RPMI7951 (cell line): ENCODE data around the gene SLC37A1. TPM values are rescaled to one million over a fixed set of nuclear protein-coding genes. Genes with fewer than 3 reads are reported as not detected.

Experiments
- DNase-seq: peaks from one replicate; pipeline ENCODE4 v3.0.0-alpha.2; 2012; ENCODE audit warnings: low read depth
- total RNA-seq: library from RNA; depleted of rRNA; stranded (reverse); fragments of >200 nt; shearing (Covaris generic); gene quantifications from 2 replicates; pipeline ENCODE4 v1.2.3, GENCODE V29; 2014

Gene SLC37A1
- total RNA-seq, 1 experiment from 2014 or later, result 0.24 TPM

DNA sequence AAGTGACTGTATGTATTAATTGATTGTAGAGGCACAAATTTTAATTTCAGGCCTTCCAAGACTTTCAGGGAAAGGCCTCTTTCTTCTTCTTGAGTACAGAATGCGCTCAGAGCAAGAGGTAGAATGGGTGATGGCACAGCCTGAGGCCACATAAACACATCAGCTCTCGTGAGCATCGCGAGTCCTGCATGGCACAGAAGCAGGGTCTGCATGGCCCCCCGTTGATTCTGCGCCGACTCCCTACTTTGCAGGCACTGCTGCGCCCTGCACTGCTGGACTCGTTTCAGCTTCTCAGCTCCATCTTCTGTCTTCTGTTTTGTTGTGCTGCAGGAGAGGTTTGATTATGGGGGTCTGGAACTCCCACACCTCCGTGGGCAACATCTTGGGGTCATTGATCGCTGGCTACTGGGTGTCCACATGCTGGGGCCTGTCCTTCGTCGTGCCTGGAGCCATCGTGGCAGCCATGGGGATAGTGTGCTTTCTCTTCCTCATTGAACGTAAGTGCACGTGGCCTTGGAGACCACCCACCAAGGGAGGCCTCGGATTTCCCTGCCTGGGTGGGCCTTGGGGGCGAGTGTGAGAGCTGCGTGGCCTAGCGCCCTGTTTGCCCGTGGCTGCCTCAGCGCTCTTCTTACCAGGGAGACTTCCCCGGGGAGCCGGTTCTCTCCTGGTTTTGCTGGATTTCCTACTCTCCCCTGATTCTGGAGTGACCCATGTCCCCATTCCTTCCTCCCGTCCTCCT lies 29.6 kb downstream of the SLC37A1 start:
- no peak for DNase-seq

GRCh38 chr21:42544544-42544943 lies 30.9 kb downstream of the SLC37A1 start:
- DNase-seq, result no peak

- no peak for DNase-seq
Observed at GRCh38 chr21:42545317-42545716, 31.7 kb downstream of the SLC37A1 start.

- no peak for DNase-seq
Observed at GRCh38 chr21:42545745-42546144, 32.1 kb downstream of the SLC37A1 start.

DNA sequence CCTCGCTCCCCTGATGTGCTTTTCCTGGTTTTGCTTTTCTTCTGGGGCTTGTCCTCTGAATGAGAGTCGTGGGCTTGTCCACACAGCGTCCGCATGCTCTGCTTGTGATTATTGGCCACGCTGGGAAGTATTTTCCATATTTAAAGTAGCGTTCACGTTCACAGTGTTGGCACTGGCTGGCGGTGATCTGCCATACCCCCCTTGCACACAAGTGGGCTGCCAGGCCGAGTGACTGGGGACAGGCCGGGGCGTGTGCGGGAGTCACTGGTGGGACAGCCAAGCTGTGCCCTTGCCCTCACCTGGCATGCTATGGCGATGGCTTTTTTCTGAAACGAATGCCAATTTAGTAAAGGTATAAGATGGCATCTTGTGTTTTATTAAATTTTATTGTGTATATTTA lies 32.8 kb downstream of the SLC37A1 start:
- DNase-seq, result no peak

- no peak for DNase-seq
Observed at GRCh38 chr21:42547001-42547905, 33.6 kb downstream of the SLC37A1 start.

DNA sequence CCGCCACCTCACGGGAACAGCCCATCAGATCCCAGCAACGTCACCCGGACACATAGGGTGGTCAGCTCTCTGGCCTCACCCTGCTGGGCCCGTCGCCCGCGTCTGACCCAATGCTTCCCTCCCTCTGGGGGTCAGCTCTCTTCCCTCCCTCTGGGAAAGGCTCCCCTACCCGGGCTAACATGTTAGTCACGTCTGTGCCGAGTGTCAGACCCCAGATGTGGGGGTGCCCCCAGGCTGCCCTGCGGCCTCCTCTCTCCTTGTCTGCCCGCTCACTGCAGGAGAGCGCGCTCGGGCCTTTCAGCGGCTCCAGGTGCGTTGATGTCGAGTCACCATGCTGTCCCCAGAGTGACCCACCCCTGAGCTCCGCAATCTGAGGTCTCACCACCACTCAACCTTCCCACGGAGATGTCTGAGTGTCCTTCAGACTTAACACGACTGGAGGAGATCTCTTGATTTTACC lies 34.3 kb downstream of the SLC37A1 start:
- no peak for DNase-seq

DNA sequence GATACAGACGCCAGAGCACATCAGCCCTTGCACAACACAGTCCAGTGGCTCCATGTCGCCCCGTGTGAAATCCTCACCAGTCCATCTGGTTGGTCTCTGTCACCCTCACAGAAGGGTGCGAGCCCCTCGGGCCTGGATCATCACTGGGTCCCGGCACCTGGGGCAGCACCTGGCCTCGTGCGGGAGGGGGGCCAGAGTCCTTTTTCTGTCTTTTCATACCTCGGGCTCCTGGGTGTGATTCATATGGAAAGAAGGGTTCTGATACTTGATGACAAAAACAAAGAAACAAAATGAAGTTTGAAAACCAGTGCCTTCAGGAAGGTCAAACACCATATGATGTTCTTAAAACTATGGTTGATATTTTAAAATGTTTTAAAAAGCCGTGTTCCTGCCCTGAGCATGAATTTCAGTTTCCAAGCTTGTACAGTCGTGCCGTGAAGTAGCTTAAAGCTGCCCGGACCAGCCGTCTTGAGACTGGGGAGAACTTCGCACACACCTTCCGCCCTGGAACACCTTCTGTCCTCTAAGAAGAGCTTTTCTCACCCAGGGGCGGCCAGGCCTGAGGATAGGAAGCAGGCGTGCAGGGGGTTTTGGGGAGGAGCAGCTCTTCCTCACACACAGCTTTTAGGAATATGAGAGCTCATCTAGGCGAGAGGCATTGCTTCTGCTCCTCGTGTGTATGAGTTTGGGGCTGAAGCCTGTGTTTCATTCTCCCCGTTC lies 35.2 kb downstream of the SLC37A1 start:
- DNase-seq, result no peak

DNA sequence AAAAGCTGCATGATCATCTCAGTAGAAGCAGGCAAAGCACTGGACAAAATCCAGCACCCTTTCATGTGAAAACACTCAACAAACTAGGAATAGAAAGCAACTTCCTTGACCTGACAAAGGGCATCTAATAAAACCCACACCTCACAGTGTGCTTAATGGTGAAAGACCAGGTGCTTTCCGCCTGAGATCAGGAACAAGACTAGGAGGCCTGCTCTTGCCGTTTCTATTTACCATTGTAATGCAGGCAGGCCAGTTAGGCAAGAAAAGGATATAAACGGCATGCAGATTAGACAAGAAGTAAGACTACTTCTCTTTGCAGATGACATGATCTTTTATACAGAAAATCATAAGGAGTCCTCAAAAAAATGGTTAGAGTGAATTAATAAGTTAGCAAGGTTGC lies 37.2 kb downstream of the SLC37A1 start:
- DNase-seq, result no peak

- no peak for DNase-seq
Observed at GRCh38 chr21:42552407-42553336, 39.0 kb downstream of the SLC37A1 start.

DNA sequence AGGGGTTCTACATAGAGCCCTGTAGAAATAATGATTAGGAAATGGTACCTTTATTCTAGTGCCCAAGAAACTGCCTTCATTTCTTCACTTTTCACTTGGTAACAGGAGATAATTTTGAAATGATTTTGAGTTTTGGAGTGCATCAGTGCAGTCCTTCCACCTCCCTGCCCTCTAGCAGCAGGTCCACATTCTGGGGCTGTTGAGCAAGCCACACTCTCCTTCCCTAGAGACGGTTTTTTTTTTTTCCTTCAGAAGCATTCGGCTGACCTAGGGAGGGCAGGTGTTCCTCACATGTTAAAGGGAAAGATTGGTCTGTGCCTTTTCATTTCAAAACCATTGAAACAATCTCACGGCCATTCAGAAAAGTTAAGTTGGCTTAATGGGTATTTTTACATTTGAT lies 39.8 kb downstream of the SLC37A1 start:
- no peak for DNase-seq

DNA sequence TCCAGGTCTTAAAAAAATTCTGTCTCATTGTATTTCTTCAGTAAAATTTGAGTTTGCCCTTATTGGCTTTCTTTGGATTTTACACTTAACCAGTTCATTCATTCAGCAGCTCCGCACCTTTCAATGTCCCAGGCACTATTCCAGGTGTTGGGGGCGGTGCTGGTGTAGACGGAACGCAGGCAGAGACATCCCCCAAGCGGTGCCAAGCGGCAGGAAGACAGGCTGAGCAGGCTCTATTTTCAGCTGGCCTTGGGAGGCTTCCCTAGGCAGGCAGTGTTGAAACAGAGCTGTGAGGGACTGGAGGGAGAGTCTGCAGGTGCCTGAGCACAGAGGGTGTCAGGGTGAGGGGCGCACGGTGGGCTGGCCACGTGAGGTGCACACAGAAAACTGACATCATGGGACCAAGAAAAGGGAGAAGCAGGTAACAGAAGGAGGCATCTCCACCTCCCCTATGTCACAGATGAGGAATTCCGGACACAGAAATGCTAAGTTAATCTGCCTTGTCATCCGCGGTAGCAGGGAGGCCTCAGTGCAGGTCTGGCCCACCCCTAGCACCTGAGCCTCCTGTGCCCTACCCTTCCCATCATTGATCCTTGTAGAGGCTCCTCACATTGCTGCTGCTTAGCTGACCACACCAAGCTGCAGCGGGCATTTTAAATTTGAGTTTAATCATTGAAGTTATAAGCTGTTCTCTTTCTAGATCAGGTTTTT lies 40.8 kb downstream of the SLC37A1 start:
- no peak for DNase-seq

- DNase-seq, result no peak
Observed at GRCh38 chr21:42555756-42556438, 42.2 kb downstream of the SLC37A1 start.

DNA sequence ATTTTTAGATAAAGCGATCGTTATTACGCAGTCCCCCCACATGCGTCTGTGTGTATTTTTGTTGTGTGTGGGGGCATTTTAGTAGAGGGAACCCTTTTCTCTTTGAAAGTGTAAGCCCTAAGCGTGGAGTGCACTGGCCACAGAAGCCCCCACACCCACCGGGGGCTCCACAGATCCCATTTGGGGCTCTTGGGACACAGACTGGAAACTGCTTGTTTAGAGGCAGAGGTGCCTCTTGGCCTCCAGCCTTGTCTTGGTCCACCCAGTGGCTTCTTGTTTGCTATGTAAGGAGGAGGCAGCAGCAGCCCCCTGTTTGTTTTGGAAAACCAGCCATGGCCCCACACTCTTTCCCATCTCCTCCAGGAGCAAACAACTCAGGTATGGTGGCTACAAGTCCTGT lies 42.8 kb downstream of the SLC37A1 start:
- DNase-seq, result no peak

DNA sequence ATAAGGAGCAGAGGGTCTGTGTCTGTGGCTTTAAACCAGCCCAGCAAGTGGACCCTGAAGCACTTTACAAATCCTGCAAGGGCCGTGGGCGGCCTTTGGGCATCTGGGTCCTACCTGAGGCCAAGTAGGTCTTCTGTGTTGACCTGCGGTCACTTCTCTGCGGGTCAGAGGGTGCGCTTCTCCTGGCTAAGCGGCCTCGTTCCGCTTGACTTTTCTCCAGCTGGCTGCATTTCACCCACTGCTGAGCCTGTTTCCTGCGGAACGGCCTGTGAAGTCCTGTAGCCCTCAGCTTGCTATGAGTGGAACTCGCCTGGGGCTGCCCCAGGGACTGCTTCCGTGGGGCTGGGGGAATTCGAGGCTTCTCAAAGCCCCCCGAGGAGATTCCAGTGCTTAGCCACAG lies 43.3 kb downstream of the SLC37A1 start:
- no peak for DNase-seq

- no peak for DNase-seq
Observed at GRCh38 chr21:42557420-42557819, 43.8 kb downstream of the SLC37A1 start.

DNA sequence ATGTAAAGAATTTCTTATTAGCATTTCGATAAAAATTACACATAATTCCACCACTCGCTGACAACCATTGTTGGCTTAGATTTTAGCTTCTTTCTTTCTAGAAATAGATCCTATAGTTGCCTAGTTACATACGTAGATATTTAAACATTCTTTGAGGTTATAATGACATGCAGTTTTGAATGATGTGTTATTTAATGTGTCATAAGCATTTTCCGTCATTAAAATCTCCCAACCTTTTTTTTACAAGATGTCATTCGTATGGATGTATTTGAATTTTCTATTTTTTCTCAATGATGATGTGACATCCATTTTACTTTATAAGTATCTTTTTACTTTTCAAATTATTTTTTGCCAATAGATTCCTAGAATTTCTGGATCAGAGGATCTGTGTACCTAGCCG lies 44.7 kb downstream of the SLC37A1 start:
- no peak for DNase-seq

- no peak for DNase-seq
Observed at GRCh38 chr21:42558846-42559245, 45.2 kb downstream of the SLC37A1 start.

DNA sequence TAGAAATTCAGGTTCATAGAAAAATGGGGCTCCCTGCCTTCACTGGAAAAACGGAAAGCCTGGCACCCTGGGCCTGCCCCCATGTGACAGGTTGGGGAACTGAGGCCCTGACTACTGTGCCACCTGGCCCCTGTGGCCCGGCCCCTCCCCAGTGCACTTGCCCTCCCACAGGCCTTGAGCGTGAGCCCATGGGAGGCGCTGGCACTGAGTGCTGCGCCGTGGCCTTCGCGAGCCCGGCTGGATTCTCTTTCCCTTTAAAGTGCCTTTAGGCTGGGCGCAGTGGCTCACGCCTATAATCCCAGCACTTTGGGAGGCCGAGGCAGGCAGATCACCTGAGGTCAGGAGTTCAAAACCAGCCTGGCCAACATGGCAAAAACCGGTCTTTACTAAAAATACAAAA lies 45.7 kb downstream of the SLC37A1 start:
- DNase-seq, result no peak
